Mesendoderm (in vitro differentiated cells): ENCODE data around the gene DPM3.

Source experiments
- DNase-seq: peaks from one replicate; pipeline ENCODE4 v3.0.0; 2013
- H2AK5ac ChIP-seq: 2 replicates; pipeline ENCODE4 v1.6.1; 2013; ENCODE audit warnings: low read length, inconsistent platforms
- H2BK120ac ChIP-seq: 2 replicates; pipeline ENCODE4 v1.6.1; 2013; ENCODE audit warnings: low read depth, mild to moderate bottlenecking, low read length, moderate library complexity, mixed read lengths
- H2BK15ac ChIP-seq: replicated peaks from 2 replicates; pipeline ENCODE4 v1.6.1; 2013; ENCODE audit warnings: low read depth, mild to moderate bottlenecking, moderate library complexity
- H2BK5ac ChIP-seq: 2 replicates; pipeline ENCODE4 v1.6.1; 2013; ENCODE audit warnings: low read length, inconsistent platforms
- H3K18ac ChIP-seq: 2 replicates; pipeline ENCODE4 v1.6.1; 2013; ENCODE audit warnings: mild to moderate bottlenecking, low read length, mixed read lengths
- H3K23ac ChIP-seq: one replicate; pipeline ENCODE4 v1.6.1; 2013; ENCODE audit warnings: low read length
- H3K27ac ChIP-seq: 2 replicates; pipeline ENCODE4 v1.5.1; 2013; ENCODE audit warnings: low read depth, mild to moderate bottlenecking, inconsistent platforms, low read length, moderate library complexity
- H3K27me3 ChIP-seq: 2 replicates; pipeline ENCODE4 v1.6.1; 2013; ENCODE audit warnings: low read length, control low read depth, mild to moderate bottlenecking, inconsistent platforms; ENCODE audit not compliant: insufficient read depth, poor library complexity
- H3K36me3 ChIP-seq: 2 replicates; pipeline ENCODE4 v1.6.1; 2013; ENCODE audit warnings: low read length, inconsistent platforms; ENCODE audit not compliant: control insufficient read depth, insufficient read depth
- H3K4ac ChIP-seq: one replicate; pipeline ENCODE4 v1.6.1; 2013; ENCODE audit warnings: low read depth, mild to moderate bottlenecking, low read length, moderate library complexity
- H3K4me1 ChIP-seq: 2 replicates; pipeline ENCODE4 v1.6.1; 2013; ENCODE audit warnings: low read depth, low read length, inconsistent platforms; ENCODE audit not compliant: control insufficient read depth
- H3K4me2 ChIP-seq: 2 replicates; pipeline ENCODE4 v1.6.1; 2013; ENCODE audit warnings: low read length
- H3K4me3 ChIP-seq: 2 replicates; pipeline ENCODE4 v1.5.1; 2013; ENCODE audit warnings: mild to moderate bottlenecking, low read length
- H3K56ac ChIP-seq: one replicate; pipeline ENCODE4 v1.6.1; 2013; ENCODE audit warnings: low read length
- H3K79me1 ChIP-seq: 2 replicates; pipeline ENCODE4 v1.6.1; 2013; ENCODE audit warnings: low read length, inconsistent platforms
- H3K79me2 ChIP-seq: 2 replicates; pipeline ENCODE4 v1.6.1; 2013; ENCODE audit warnings: mild to moderate bottlenecking, low read length; ENCODE audit not compliant: control insufficient read depth, insufficient read depth
- H3K9ac ChIP-seq: 2 replicates; pipeline ENCODE4 v1.6.1; 2013; ENCODE audit warnings: low read length, inconsistent platforms
- H4K5ac ChIP-seq: one replicate; pipeline ENCODE4 v1.6.1; 2013; ENCODE audit warnings: low read length
- H4K8ac ChIP-seq: one replicate; pipeline ENCODE4 v1.6.1; 2013; ENCODE audit warnings: low read depth, mild to moderate bottlenecking, control low read depth, low read length, moderate library complexity
- WGBS: extraction: QIAGEN DNeasy Blood & Tissue Kit; methylation state at CpG from one replicate; pipeline ENCODE4 v1.1.7; 2013; ENCODE audit warnings: low lambda C conversion rate, missing lambda C conversion rate; ENCODE audit not compliant: insufficient coverage; ENCODE audit errors: extremely low coverage; 5-methylcytosine and 5-hydroxymethylcytosine counted together

The DPM3 gene

GRCh38 chr1:155131856-155132255 is 8.5 kb downstream of the DPM3 start:
- Histone ChIP-seq H2AK5ac (no peak overlapping the region), H2BK5ac (no peak overlapping the region), H3K4me1 (peaks cover 15% of the 10 kb centered on the region), H2BK15ac (no peak overlapping the region), H3K4me2 (no peak overlapping the region), H4K5ac (no peak overlapping the region), H3K4me3 (no peak overlapping the region), H2BK120ac (no peak overlapping the region), H3K79me2 (no peaks in the 10 kb centered on the region), H3K4ac (no peak overlapping the region), H3K27me3 (peaks cover under 1% of the 10 kb centered on the region), H3K36me3 (no peaks in the 10 kb centered on the region), H3K9ac (no peak overlapping the region), H3K23ac (no peak overlapping the region), H3K56ac (no peak overlapping the region), H3K79me1 (peaks cover 1% of the 10 kb centered on the region), H3K27ac (no peak overlapping the region), H4K8ac (no peak overlapping the region), H3K18ac (no peak overlapping the region)
- no peak for DNase-seq
- WGBS: no CpG with 5 or more reads among the region's 2 CpGs

GRCh38 chr1:155131285-155131684 is 9.0 kb downstream of the DPM3 start:
- peaks cover 1% of the 10 kb centered on the region for H3K79me1 ChIP-seq
- H4K8ac ChIP-seq: no peak overlapping the region
- H3K4ac ChIP-seq: no peak overlapping the region
- H2BK15ac ChIP-seq: no peak overlapping the region
- H3K79me2 ChIP-seq: no peaks in the 10 kb centered on the region
- no peak overlapping the region for H2BK5ac ChIP-seq
- H3K18ac ChIP-seq: no peak overlapping the region
- H2AK5ac ChIP-seq: no peak overlapping the region
- H2BK120ac ChIP-seq: no peak overlapping the region
- no peak overlapping the region for H3K56ac ChIP-seq
- WGBS: no CpG with 5 or more reads among the region's 8 CpGs
- peaks cover 15% of the 10 kb centered on the region for H3K4me1 ChIP-seq
- no peak overlapping the region for H3K4me3 ChIP-seq
- H3K23ac ChIP-seq: no peak overlapping the region
- H3K36me3 ChIP-seq: no peaks in the 10 kb centered on the region
- no peak overlapping the region for H4K5ac ChIP-seq
- H3K4me2 ChIP-seq: no peak overlapping the region
- peaks cover 5% of the 10 kb centered on the region for H3K27me3 ChIP-seq
- no peak overlapping the region for H3K9ac ChIP-seq
- H3K27ac ChIP-seq: no peak overlapping the region
- DNase-seq: no peak

DNA sequence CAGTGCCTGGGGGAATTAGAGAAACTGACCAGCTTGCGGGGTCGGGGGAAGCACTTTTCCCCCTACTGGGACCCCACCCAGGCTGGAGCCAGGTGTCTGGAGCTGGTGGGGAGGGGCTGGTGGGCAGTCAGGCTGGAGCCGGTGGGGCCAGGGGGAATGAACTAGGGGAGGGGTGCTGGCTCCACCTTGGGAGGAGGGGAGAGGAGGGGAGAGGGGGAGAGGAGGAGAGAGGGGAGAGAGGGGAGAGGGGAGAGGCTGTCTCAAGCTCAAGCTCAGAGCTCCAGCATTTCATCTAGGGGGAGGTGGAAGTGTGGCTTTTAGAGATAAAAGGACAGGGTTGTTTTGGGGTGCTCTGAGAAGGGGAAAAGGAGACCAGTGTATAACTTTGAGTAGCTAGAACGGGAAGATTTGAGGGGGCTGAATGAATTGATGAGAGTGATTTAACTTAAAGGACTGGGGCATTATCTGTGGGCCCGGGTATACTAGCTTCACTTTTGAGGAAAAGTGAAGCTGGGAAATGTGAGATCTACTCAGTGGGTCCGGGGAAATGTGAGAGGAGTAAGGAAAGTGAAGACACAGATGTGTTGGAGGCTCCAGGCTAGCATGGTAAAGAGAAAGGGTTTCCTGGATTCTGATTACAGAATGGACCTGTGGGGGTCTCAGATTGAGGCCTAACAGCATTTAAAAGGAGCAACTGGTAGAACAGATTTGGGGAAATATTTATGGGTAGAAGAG is 9.9 kb downstream of the DPM3 start:
- DNase-seq: peak; percentile 61
- WGBS: no CpG with 5 or more reads among the region's 6 CpGs
- H3K4me1 ChIP-seq: peaks cover 15% of the 10 kb centered on the region
- H2BK5ac ChIP-seq: peak overlapping the region; percentile 6
- H3K4me3 ChIP-seq: no peak overlapping the region
- peak overlapping the region; percentile 65 for H3K9ac ChIP-seq
- peak overlapping the region; percentile 96 for H3K4me2 ChIP-seq
- H3K4ac ChIP-seq: peak overlapping the region; percentile 49
- H3K27ac ChIP-seq: peak overlapping the region; percentile 72
- H3K79me1 ChIP-seq: peaks cover 1% of the 10 kb centered on the region
- no peak overlapping the region for H2BK120ac ChIP-seq
- H3K56ac ChIP-seq: peak overlapping the region; percentile 83
- no peaks in the 10 kb centered on the region for H3K79me2 ChIP-seq
- H4K8ac ChIP-seq: no peak overlapping the region
- no peaks in the 10 kb centered on the region for H3K36me3 ChIP-seq
- H3K18ac ChIP-seq: peak overlapping the region; percentile 85
- H2BK15ac ChIP-seq: no peak overlapping the region
- H3K27me3 ChIP-seq: peaks cover 12% of the 10 kb centered on the region
- peak overlapping the region; percentile 59 for H4K5ac ChIP-seq
- no peak overlapping the region for H2AK5ac ChIP-seq
- H3K23ac ChIP-seq: no peak overlapping the region

DNA sequence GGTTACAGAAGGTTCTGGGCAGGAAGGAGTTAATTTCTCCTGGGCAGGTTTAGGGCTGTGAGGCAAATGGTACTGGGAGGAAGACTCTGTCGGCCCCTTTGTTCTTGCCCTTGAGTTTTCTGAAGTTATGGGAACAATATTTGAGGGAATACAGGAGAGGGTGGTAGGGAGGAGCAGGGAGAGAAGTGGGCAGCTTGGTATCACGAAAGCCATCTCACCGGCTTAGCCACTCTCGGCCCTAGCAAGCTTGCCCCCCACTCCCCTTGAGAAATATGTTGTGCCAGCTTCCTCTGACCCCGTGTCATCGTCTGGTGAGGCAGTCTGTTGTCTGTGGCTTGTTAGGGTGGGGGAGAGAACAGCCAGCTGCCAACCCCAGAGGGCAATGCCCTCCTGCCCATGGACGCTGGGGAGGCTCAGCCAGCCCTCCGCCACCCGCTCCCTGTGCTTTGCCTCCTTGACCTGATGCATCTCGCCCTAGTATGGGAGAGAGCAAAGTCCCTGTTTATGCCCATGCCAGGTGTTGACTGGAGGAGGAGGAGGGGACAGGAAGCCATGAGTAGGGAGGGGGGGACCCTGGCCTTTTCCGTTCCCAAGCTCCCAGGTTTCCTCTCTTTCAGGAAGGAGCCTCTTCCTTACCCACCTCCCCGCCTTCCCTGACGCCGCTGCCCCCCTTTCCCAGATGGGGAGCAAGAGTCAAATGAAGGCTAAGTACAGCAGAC is 11.4 kb downstream of the DPM3 start:
- Histone ChIP-seq H3K4me3 (peak overlapping the region; percentile 1), H3K4me2 (peak overlapping the region; percentile 96), H2BK5ac (peak overlapping the region; percentile 35), H3K56ac (peak overlapping the region; percentile 83), H4K5ac (peak overlapping the region; percentile 2), H3K4ac (no peak overlapping the region), H3K27ac (peak overlapping the region; percentile 72), H3K79me1 (peaks cover 1% of the 10 kb centered on the region), H3K18ac (peak overlapping the region; percentile 85), H3K27me3 (peaks cover 14% of the 10 kb centered on the region), H4K8ac (no peak overlapping the region), H3K9ac (peak overlapping the region; percentile 65), H2BK15ac (no peak overlapping the region), H2AK5ac (peak overlapping the region; percentile 83), H2BK120ac (no peak overlapping the region), H3K23ac (peak overlapping the region; percentile 48), H3K36me3 (no peaks in the 10 kb centered on the region), H3K4me1 (peaks cover 15% of the 10 kb centered on the region), H3K79me2 (no peaks in the 10 kb centered on the region)
- WGBS: no CpG with 5 or more reads among the region's 14 CpGs
- peak; percentile 59 for DNase-seq

DNA sequence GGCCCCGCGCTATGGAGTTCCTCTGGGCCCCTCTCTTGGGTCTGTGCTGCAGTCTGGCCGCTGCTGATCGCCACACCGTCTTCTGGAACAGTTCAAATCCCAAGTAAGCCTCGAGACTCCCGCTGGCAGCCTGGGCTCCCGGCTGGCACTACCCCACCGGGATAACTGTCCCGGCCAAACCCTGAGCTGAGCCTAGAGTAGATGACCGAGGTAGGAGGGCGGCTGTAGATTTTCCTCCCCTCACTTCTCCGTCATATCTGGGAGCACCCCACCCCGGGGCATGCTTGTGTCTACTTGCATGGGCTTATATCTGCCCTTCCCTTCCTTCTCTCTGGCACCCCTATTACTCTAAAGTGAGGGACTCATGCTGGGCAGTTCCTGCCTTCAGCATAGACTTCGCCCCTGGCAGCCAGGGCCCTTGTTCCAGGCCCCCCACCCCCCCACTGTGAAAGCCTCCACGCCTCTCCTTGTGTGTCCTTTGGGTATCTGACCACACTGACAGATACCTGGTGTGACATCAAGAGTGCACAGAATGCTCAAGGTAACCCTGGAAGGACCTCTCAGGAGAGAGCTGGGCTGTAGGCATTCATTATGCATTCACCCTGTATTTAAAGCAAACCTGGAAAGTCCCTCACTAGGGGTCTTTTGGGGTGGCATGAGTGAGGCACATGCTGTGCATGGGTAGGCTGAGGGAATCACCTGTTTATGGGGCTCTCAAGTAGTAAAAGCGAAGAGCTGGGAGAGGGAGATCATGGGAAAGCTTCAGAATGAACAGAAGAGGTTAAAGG is 12.2 kb downstream of the DPM3 start:
- H3K4me3 ChIP-seq: peak overlapping the region; percentile 54
- no peaks in the 10 kb centered on the region for H3K36me3 ChIP-seq
- H2BK5ac ChIP-seq: no peak overlapping the region
- no peak overlapping the region for H2BK15ac ChIP-seq
- peaks cover 14% of the 10 kb centered on the region for H3K27me3 ChIP-seq
- no peak overlapping the region for H3K23ac ChIP-seq
- no CpG with 5 or more reads among the region's 17 CpGs for WGBS
- H3K4me2 ChIP-seq: peak overlapping the region; percentile 96
- peak overlapping the region; percentile 76 for H3K56ac ChIP-seq
- no peaks in the 10 kb centered on the region for H3K79me2 ChIP-seq
- peak overlapping the region; percentile 22 for H2AK5ac ChIP-seq
- no peak overlapping the region for H4K8ac ChIP-seq
- no peak for DNase-seq
- H3K79me1 ChIP-seq: peaks cover 1% of the 10 kb centered on the region
- H3K4me1 ChIP-seq: peaks cover 15% of the 10 kb centered on the region
- H2BK120ac ChIP-seq: no peak overlapping the region
- H4K5ac ChIP-seq: no peak overlapping the region
- peak overlapping the region; percentile 44 for H3K18ac ChIP-seq
- H3K27ac ChIP-seq: no peak overlapping the region
- peak overlapping the region; percentile 78 for H3K9ac ChIP-seq
- H3K4ac ChIP-seq: no peak overlapping the region
